DND-41 (cell line): ENCODE measurements around the gene LYPD6B.

Source experiments
- EZH2 ChIP-seq: IDR thresholded peaks from 3 replicates; pipeline ENCODE4 v1.6.1; 2012; ENCODE audit warnings: borderline replicate concordance, low read depth, mild to moderate bottlenecking, moderate library complexity, low read length, inconsistent platforms; ENCODE audit not compliant: severe bottlenecking
- TF ChIP-seq, protein P1 (sequence below): IDR thresholded peaks from 2 replicates; pipeline ENCODE4 v1.5.1; 2012; ENCODE audit warnings: borderline replicate concordance, low read length, moderate library complexity, mild to moderate bottlenecking; ENCODE audit not compliant: poor library complexity, severe bottlenecking; ENCODE audit errors: extremely low read depth

DNA sequence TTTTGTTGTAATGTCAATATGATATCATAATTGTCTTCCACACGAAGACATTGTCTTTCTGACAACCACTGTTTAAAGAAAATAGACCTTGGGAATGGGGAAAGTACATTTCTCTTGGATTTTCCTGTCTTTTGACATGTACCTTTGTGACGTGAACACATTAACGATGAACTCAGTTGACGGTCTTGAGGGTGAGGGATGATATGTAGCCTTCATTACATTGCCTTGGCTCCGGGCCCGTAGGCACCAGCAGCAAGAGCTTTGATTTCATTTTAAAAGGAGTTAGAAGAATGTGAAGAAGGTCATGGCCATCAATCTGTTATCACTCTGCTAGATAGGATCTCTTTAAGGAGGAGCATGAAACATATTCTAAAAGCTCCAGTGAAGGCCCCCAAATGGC lies 80.9 kb downstream of the LYPD6B start:
- TF ChIP-seq, protein P1, sequence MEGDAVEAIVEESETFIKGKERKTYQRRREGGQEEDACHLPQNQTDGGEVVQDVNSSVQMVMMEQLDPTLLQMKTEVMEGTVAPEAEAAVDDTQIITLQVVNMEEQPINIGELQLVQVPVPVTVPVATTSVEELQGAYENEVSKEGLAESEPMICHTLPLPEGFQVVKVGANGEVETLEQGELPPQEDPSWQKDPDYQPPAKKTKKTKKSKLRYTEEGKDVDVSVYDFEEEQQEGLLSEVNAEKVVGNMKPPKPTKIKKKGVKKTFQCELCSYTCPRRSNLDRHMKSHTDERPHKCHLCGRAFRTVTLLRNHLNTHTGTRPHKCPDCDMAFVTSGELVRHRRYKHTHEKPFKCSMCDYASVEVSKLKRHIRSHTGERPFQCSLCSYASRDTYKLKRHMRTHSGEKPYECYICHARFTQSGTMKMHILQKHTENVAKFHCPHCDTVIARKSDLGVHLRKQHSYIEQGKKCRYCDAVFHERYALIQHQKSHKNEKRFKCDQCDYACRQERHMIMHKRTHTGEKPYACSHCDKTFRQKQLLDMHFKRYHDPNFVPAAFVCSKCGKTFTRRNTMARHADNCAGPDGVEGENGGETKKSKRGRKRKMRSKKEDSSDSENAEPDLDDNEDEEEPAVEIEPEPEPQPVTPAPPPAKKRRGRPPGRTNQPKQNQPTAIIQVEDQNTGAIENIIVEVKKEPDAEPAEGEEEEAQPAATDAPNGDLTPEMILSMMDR = no peak
- TF ChIP-seq EZH2 = no peak
